GM12873 (cell line): ENCODE data around the gene GREB1L.

Source experiments
- CTCF ChIP-seq: IDR thresholded peaks from 2 replicates; pipeline ENCODE4 v1.5.1; 2012; ENCODE audit warnings: low read depth, mild to moderate bottlenecking, moderate library complexity, low read length, control low read depth; ENCODE audit not compliant: insufficient read depth; ENCODE audit errors: missing control alignments

The GREB1L gene

GRCh38 chr18:21484851-21485636 lies 243.0 kb downstream of the GREB1L start:
- no peak for TF ChIP-seq CTCF

- TF ChIP-seq CTCF, result no peak
These were observed 244.9 kb downstream of the GREB1L start for GRCh38 chr18:21486905-21487437.

GRCh38 chr18:21489119-21489750 lies 247.2 kb downstream of the GREB1L start:
- TF ChIP-seq CTCF, result peak; percentile 81

- no peak for TF ChIP-seq CTCF
These were observed 248.0 kb downstream of the GREB1L start for GRCh38 chr18:21489919-21490495.

- no peak for TF ChIP-seq CTCF
These were observed 248.7 kb downstream of the GREB1L start for GRCh38 chr18:21490748-21491147.

- TF ChIP-seq CTCF, result no peak
These were observed 254.3 kb downstream of the GREB1L start for GRCh38 chr18:21496277-21496835.

- no peak for TF ChIP-seq CTCF
These were observed 258.0 kb downstream of the GREB1L start for GRCh38 chr18:21499997-21500396.
